ENCODE measurements around the gene MYH13. TPM values are rescaled to one million over a fixed set of nuclear protein-coding genes. Genes with fewer than 3 reads are reported as not detected.

Gene MYH13
- total and polyA plus RNA-seq, 2 of the 13 experiments (the other 11 are each of a cell fraction or from before 2014, with no cell fraction given), result not detected

DNA sequence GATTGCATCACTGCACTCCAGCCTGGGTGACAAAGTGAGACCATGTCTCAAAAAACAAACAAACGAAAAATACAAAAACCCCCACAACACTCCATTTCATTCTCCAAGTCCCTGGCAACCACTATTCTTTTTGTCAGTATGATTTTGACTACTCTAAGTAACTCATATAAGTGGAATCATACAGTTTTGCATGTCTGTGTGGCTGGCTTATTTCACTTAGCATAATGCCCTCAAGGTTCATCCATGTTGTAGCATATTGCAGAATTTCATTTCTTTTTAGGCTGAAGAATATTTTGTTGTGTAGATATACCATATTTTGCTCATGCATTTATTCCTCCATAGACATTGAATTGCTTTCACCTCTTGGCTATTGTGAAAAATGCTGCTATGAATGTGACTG lies 92.7 kb downstream of the MYH13 start:
- no peak overlapping the region for H3K4me2 ChIP-seq (ENCODE audit: low read depth, low read length)

DNA sequence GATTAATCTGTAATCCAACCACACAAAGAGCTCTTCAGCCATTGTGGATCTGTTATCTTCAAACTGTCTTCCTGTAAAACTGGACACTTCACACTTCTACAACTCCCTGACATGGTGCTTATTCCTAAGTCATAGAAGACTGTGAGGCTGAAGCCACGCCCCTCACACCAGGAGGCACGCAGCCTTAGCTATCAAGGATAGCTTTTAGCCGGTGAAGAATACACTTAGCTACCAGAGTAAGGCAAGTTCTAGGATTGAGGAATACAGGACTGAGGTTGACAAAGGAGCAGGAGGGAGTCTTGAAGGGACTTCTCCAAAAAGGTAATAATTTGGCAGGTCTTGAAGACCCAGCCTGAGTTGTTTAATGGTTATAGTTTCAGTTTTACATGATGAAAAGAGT lies 94.6 kb downstream of the MYH13 start:
- BruUV-seq (replicated peaks), result no TSS peak
- no peak overlapping the region for H3K4me2 ChIP-seq (ENCODE audit: low read depth, low read length)
- intact Hi-C loops (cut with micrococcal nuclease; ENCODE audit: unreplicated experiment), result no loop called here
- no peak overlapping the region for H3K9ac ChIP-seq (ENCODE audit: insufficient read depth, low read depth, low read length)
- no peaks in the 10 kb centered on the region; a peak in 1 of 5 replicates for H3K27me3 ChIP-seq (ENCODE audit: control insufficient read depth in 1 of 2, insufficient read depth in 2 of 2, low read length in 2 of 2)
- no peaks in the 10 kb centered on the region for H3K4me1 ChIP-seq (ENCODE audit: insufficient read depth, low read length)
- 11% methylated on average over 3 of the region's 3 CpGs for WGBS (ENCODE audit: low lambda C conversion rate)
- no peak overlapping the region for H2AFZ ChIP-seq (ENCODE audit: low read length)
- no peak for FAIRE-seq
- CTCF ChIA-PET (ENCODE audit: low intra/inter-chr PET ratio, low total read pairs), result no interaction called here
- no peak for DNase-seq (ENCODE audit: low spot score)
- H3K9me3 ChIP-seq (ENCODE audit: low read length), result no peaks in the 10 kb centered on the region
- ATAC-seq, result no peak
- H4K20me1 ChIP-seq (ENCODE audit: insufficient read depth, low read length), result no peaks in the 10 kb centered on the region
- no peak overlapping the region for H3K27ac ChIP-seq (ENCODE audit: extremely low read length, insufficient read depth, low read length)
- H3K36me3 ChIP-seq (replicated peaks in 1 of 2; ENCODE audit: control insufficient read depth in 1 of 2, insufficient read depth in 2 of 2, low read length in 2 of 2), result no peaks in the 10 kb centered on the region
- no peak overlapping the region for H3K4me3 ChIP-seq (replicated peaks in 1 of 3; ENCODE audit: insufficient read depth in 1 of 3, low read depth in 2 of 3, low read length in 3 of 3)
- no peaks in the 10 kb centered on the region for H3K79me2 ChIP-seq (ENCODE audit: insufficient read depth, low read length)
- in situ Hi-C loops (cut with HindIII; ENCODE audit: extremely low pct_ligation_motif_present, low pct_unique_long_range_greater_than_20kb), result no loop called here
- POLR2A ChIA-PET, result interaction anchor here (0.7 kb wide), 1 partner anchor 336 kb away, joined by 3 read pairs; no protein-coding TSS in a partner anchor
- TF ChIP-seq TOE1 (CRISPR knock-in tag; IDR thresholded peaks at IDR 0.05) (no peak), ZNF607 (CRISPR knock-in tag; IDR thresholded peaks at IDR 0.05; ENCODE audit: borderline replicate concordance) (no peak), PAX8 (CRISPR knock-in tag; IDR thresholded peaks at IDR 0.05; ENCODE audit: borderline replicate concordance) (no peak), FOXC1 (CRISPR knock-in tag; IDR thresholded peaks at IDR 0.05; ENCODE audit: borderline replicate concordance) (no peak), HIVEP1 (CRISPR knock-in tag; IDR thresholded peaks at IDR 0.05) (no peak), GTF3A (CRISPR knock-in tag; conservative IDR thresholded peaks at IDR 0.05) (no peak), RFXANK (CRISPR knock-in tag; IDR thresholded peaks at IDR 0.05) (no peak), GPN1 (CRISPR knock-in tag; IDR thresholded peaks at IDR 0.05; ENCODE audit: borderline replicate concordance) (no peak), RBFOX2 (IDR thresholded peaks at IDR 0.05; ENCODE audit: low read depth, low read length) (no peak), SYNCRIP (IDR thresholded peaks at IDR 0.05; ENCODE audit: insufficient read depth, low read depth, low read length) (no peak), ZNF274 (CRISPR knock-in tag; IDR thresholded peaks at IDR 0.05) (no peak), JUNB (CRISPR knock-in tag; IDR thresholded peaks at IDR 0.05; ENCODE audit: borderline replicate concordance) (no peak)
- TF ChIP-seq, protein P1, sequence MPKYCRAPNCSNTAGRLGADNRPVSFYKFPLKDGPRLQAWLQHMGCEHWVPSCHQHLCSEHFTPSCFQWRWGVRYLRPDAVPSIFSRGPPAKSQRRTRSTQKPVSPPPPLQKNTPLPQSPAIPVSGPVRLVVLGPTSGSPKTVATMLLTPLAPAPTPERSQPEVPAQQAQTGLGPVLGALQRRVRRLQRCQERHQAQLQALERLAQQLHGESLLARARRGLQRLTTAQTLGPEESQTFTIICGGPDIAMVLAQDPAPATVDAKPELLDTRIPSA (CRISPR knock-in tag; IDR thresholded peaks at IDR 0.05; ENCODE audit: borderline replicate concordance), result no peak
- TF ChIP-seq, protein P2, sequence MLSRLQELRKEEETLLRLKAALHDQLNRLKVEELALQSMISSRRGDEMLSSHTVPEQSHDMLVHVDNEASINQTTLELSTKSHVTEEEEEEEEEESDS (CRISPR knock-in tag; IDR thresholded peaks at IDR 0.05; ENCODE audit: borderline replicate concordance), result no peak

More for the DNA sequence above, 92.7 kb downstream of the MYH13 start:
- intact Hi-C loops (cut with micrococcal nuclease; ENCODE audit: unreplicated experiment), result no loop called here
- 0% methylated on average over 1 of the region's 1 CpG for WGBS (ENCODE audit: low lambda C conversion rate)
- Histone ChIP-seq H3K27me3 (ENCODE audit: control insufficient read depth in 1 of 2, insufficient read depth in 2 of 2, low read length in 2 of 2) (no peaks in the 10 kb centered on the region; a peak in 1 of 5 replicates), H4K20me1 (ENCODE audit: insufficient read depth, low read length) (no peaks in the 10 kb centered on the region), H3K4me1 (ENCODE audit: insufficient read depth, low read length) (no peaks in the 10 kb centered on the region), H3K36me3 (replicated peaks in 1 of 2; ENCODE audit: control insufficient read depth in 1 of 2, insufficient read depth in 2 of 2, low read length in 2 of 2) (no peaks in the 10 kb centered on the region), H3K79me2 (ENCODE audit: insufficient read depth, low read length) (no peaks in the 10 kb centered on the region), H3K4me3 (replicated peaks in 1 of 3; ENCODE audit: insufficient read depth in 1 of 3, low read depth in 2 of 3, low read length in 3 of 3) (no peak overlapping the region), H3K9me3 (ENCODE audit: low read length) (no peaks in the 10 kb centered on the region), H3K27ac (ENCODE audit: extremely low read length, insufficient read depth, low read length) (no peak overlapping the region), H3K9ac (ENCODE audit: insufficient read depth, low read depth, low read length) (no peak overlapping the region), H2AFZ (ENCODE audit: low read length) (no peak overlapping the region)
- ChIA-PET POLR2A (no interaction called here), CTCF (ENCODE audit: low intra/inter-chr PET ratio, low total read pairs) (no interaction called here)
- ATAC-seq, result no peak
- no peak for DNase-seq (ENCODE audit: low spot score)
- no peak for FAIRE-seq
- no TSS peak for BruUV-seq (replicated peaks)
- in situ Hi-C loops (cut with HindIII; ENCODE audit: extremely low pct_ligation_motif_present, low pct_unique_long_range_greater_than_20kb), result no loop called here
- TF ChIP-seq MEF2D (CRISPR knock-in tag; IDR thresholded peaks at IDR 0.05), result no peak
- TF ChIP-seq ZNF570 (CRISPR knock-in tag; IDR thresholded peaks at IDR 0.05; ENCODE audit: borderline replicate concordance), result no peak
- no peak for TF ChIP-seq ZNF782 (CRISPR knock-in tag; IDR thresholded peaks at IDR 0.05; ENCODE audit: borderline replicate concordance)
- no peak for TF ChIP-seq SMAD9 (CRISPR knock-in tag; IDR thresholded peaks at IDR 0.05)
- no peak for TF ChIP-seq RXRB (CRISPR knock-in tag; IDR thresholded peaks at IDR 0.05; ENCODE audit: borderline replicate concordance)
- TF ChIP-seq, protein P3, sequence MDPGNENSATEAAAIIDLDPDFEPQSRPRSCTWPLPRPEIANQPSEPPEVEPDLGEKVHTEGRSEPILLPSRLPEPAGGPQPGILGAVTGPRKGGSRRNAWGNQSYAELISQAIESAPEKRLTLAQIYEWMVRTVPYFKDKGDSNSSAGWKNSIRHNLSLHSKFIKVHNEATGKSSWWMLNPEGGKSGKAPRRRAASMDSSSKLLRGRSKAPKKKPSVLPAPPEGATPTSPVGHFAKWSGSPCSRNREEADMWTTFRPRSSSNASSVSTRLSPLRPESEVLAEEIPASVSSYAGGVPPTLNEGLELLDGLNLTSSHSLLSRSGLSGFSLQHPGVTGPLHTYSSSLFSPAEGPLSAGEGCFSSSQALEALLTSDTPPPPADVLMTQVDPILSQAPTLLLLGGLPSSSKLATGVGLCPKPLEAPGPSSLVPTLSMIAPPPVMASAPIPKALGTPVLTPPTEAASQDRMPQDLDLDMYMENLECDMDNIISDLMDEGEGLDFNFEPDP (CRISPR knock-in tag; conservative IDR thresholded peaks at IDR 0.05), result no peak
- TF ChIP-seq ZKSCAN8 (CRISPR knock-in tag; IDR thresholded peaks at IDR 0.05; ENCODE audit: borderline replicate concordance), result no peak

Measured in HepG2 (cell line).